MM.1S (cell line): ENCODE measurements around the gene TMEM59.

ENCODE experiments used
- EZH2 ChIP-seq: fragments of 300-600 bp; sonication (generic); optimal IDR thresholded peaks from 2 replicates; pipeline ENCODE3; 2017; ENCODE audit warnings: low read depth, mild to moderate bottlenecking, antibody characterized with exemption, low read length, mixed read lengths
- TF ChIP-seq, protein P1 (sequence below): fragments of 300-600 bp; sonication (generic); IDR thresholded peaks from 2 replicates; pipeline ENCODE4 v1.5.1; 2016; ENCODE audit warnings: antibody characterized with exemption, low read length, mixed read lengths

GRCh38 chr1:54002544-54003248, 50.3 kb downstream of the TMEM59 start:
- no peak for TF ChIP-seq EZH2
- TF ChIP-seq, protein P1, sequence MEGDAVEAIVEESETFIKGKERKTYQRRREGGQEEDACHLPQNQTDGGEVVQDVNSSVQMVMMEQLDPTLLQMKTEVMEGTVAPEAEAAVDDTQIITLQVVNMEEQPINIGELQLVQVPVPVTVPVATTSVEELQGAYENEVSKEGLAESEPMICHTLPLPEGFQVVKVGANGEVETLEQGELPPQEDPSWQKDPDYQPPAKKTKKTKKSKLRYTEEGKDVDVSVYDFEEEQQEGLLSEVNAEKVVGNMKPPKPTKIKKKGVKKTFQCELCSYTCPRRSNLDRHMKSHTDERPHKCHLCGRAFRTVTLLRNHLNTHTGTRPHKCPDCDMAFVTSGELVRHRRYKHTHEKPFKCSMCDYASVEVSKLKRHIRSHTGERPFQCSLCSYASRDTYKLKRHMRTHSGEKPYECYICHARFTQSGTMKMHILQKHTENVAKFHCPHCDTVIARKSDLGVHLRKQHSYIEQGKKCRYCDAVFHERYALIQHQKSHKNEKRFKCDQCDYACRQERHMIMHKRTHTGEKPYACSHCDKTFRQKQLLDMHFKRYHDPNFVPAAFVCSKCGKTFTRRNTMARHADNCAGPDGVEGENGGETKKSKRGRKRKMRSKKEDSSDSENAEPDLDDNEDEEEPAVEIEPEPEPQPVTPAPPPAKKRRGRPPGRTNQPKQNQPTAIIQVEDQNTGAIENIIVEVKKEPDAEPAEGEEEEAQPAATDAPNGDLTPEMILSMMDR = no peak
